Hepatocyte (in vitro differentiated cells): ENCODE results near the gene FAM227B.

ENCODE experiments used
- CTCF ChIP-seq: fragments of 200-600 bp; sonication (generic); IDR thresholded peaks from 2 replicates; pipeline ENCODE4 v1.5.1; 2016; ENCODE audit warnings: antibody characterized with exemption, mild to moderate bottlenecking; ENCODE audit not compliant: poor library complexity
- EZH2 ChIP-seq: fragments of 200-600 bp; sonication (generic); IDR thresholded peaks from 2 replicates; pipeline ENCODE4 v1.6.1; 2016; ENCODE audit warnings: antibody characterized with exemption, mild to moderate bottlenecking, borderline replicate concordance
- EZH2phosphoT487 ChIP-seq: fragments of 200-600 bp; sonication (generic); IDR thresholded peaks from one replicate; pipeline ENCODE4 v1.6.1; 2018; ENCODE audit warnings: antibody characterized with exemption, mild to moderate bottlenecking, low read depth, moderate library complexity; ENCODE audit not compliant: unreplicated experiment, severe bottlenecking

- TF ChIP-seq CTCF (no peak), EZH2phosphoT487 (no peak), EZH2 (no peak)
Measured at GRCh38 chr15:49418811-49419210, 201.8 kb downstream of the FAM227B start.
